Spinal cord (tissue), 10 donors: Measurements from ENCODE around the gene KIF21B. TPM values are rescaled to one million over a fixed set of nuclear protein-coding genes. Genes with fewer than 3 reads are reported as not detected.
"Not testable (repeated sequence)": the region's sequence is repeated elsewhere in the genome, so short reads cannot be mapped to it uniquely, and the experiment has no call there.

Source experiments
- DNase-seq, 6 donors: peaks; one replicate each; pipeline versions ENCODE4 v3.0.0 to v3.0.0-alpha.2; 2013 to 2015; ENCODE audit warnings: low spot score in 6 of 6, low read depth in 4 of 6
- H3K27ac ChIP-seq: one replicate; pipeline ENCODE4 v1.5.1; 2013; ENCODE audit warnings: low read depth, low read length, control low read depth
- H3K27me3 ChIP-seq: one replicate; pipeline ENCODE4 v1.6.1; 2013; ENCODE audit warnings: low read length; ENCODE audit not compliant: control insufficient read depth, insufficient read depth
- H3K36me3 ChIP-seq: one replicate; pipeline ENCODE4 v1.6.1; 2013; ENCODE audit warnings: low read length; ENCODE audit not compliant: control insufficient read depth, insufficient read depth
- H3K4me1 ChIP-seq: one replicate; pipeline ENCODE4 v1.6.1; 2013; ENCODE audit warnings: low read length; ENCODE audit not compliant: control insufficient read depth, insufficient read depth
- H3K4me3 ChIP-seq: one replicate; pipeline ENCODE4 v1.5.1; 2013; ENCODE audit warnings: low read depth, low read length, control low read depth
- H3K9me3 ChIP-seq: one replicate; pipeline ENCODE4 v1.6.1; 2013; ENCODE audit warnings: low read length; ENCODE audit not compliant: control insufficient read depth, insufficient read depth
- WGBS: methylation state at CpG from one replicate; pipeline ENCODE4 v1.1.5; 2013; ENCODE audit warnings: missing lambda C conversion rate; ENCODE audit not compliant: insufficient coverage; 5-methylcytosine and 5-hydroxymethylcytosine counted together
- polyA plus RNA-seq, 2 donors: library from polyadenylated mRNA; unstranded; fragments of 120-200 nt; gene quantifications; one replicate each; pipeline ENCODE4 v1.2.1, GENCODE V29; 2013; ENCODE audit not compliant: insufficient read length in 2 of 2
- total RNA-seq, 2 donors: library from RNA; depleted of rRNA in 1 of 2; stranded (reverse); fragments of 120-200 nt in 1 of 2; fragments of >200 nt in 1 of 2; gene quantifications; one replicate each; pipeline versions ENCODE4 v1.2.3 to v1.2.4, GENCODE V29; 2013 to 2014
- donor health status: healthy.

KIF21B gene
- total and polyA plus RNA-seq, 4 donors, result 29.9 to 104 (median 70.1) TPM

DNA sequence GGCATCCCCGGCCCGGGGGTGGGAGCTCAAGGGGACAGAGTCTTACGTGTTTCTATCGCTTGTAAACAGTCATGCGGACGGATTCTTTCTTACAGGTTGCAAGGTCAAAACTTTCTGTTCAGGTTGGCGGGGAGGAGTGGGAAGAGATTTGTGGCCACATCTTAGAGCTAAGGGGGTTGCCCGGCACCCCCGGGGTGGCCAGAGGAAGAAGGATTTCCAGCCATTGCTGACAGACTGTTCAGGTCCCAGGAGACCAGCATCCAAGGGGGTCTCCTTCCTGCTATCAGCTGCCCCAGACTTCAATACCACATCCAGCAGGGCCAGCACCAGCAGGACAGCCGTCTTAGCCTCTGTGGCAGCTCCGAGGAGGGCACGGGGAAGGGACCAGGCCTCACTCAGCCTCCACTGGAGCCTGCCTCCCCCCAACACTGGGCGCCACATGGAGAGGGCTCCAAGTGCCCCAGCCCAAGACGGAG is 52.0 kb downstream of the KIF21B start:
- no peak for DNase-seq
- Histone ChIP-seq H3K4me3 (no peak overlapping the region), H3K36me3 (peaks cover 65% of the 10 kb centered on the region), H3K9me3 (no peaks in the 10 kb centered on the region), H3K4me1 (peaks cover 26% of the 10 kb centered on the region), H3K27ac (no peak overlapping the region), H3K27me3 (no peaks in the 10 kb centered on the region)
- 92% methylated on average over 14 of the region's 14 CpGs for WGBS

DNA sequence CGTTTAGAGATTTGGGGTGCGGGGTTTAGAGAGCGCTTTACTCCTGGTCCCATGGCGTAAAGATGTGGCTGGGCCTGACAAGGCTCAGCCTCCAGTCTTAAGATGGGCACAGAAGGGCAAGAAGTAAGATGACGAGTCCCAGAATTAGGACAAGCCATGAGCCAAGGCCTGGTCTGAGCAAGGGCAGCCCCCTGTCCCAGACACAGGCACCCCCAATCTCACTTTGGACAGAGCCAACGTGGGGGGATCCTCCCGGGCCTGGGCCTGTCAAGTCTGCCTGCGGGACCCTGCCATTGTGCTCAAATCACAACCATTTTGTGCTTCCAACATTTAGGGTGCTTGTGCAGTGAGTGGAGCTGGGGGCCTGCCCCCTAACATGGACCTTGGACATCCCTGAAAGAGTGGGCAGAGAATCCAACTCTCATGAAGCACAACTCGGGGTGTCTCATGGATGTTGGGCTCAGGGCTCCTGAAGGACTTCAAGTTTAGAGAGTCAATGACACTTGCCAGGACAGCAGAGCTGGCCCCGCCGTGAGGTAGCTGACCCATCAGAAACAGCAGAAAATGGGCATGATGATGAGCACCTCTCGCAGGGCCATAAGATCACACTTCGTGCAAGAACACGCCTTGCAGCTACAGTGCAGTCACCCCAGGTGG is 52.6 kb downstream of the KIF21B start:
- Histone ChIP-seq H3K36me3 (peaks cover 61% of the 10 kb centered on the region), H3K27ac (no peak overlapping the region), H3K4me1 (peaks cover 26% of the 10 kb centered on the region), H3K27me3 (no peaks in the 10 kb centered on the region), H3K9me3 (no peaks in the 10 kb centered on the region), H3K4me3 (no peak overlapping the region)
- 93% methylated on average over 14 of the region's 14 CpGs for WGBS
- DNase-seq, result no peak

DNA sequence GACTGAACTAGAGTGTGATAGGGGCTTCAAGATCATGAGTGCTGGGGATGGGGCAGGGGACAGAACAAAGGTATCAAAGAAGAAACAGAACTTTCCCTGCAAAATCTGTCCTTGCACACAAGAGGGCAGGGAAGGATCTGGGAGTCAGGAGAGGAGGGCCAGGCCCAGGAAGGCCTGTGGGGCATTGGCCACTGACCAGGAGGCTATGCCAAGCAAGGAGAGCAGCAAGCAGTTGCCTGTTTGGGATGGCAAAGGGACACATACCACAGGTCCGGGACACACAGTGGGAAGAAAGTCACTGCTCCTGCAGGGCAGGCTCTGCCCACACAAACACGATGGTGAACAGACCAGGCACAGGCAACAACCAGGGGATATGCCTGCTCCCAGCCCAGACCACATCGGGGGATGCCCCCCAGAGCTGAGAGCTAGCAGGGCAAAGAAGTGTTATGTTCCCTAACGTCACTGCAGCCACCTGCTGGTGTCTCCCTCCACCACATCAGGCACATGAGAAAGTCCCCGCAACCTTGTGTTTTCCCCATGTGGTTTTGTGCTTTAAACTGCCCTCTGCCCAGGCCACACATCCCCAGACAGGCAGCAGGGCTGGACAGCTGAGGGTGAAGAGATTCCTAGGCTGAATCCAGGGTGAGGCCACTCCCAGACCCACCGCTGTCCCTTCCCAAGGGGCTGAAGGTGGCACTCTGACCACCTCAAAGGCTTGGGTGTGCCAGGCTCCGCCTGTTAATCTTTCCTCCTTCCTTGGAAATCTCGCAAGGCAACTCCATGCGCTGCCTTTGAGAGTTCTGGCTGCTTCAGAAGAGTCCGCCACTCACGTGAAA is 53.6 kb downstream of the KIF21B start:
- no peak for DNase-seq
- Histone ChIP-seq H3K9me3 (no peaks in the 10 kb centered on the region), H3K4me3 (no peak overlapping the region), H3K4me1 (peaks cover 35% of the 10 kb centered on the region), H3K27ac (no peak overlapping the region), H3K36me3 (peaks cover 51% of the 10 kb centered on the region), H3K27me3 (no peaks in the 10 kb centered on the region)
- WGBS, result 77% methylated on average over 6 of the region's 11 CpGs

DNA sequence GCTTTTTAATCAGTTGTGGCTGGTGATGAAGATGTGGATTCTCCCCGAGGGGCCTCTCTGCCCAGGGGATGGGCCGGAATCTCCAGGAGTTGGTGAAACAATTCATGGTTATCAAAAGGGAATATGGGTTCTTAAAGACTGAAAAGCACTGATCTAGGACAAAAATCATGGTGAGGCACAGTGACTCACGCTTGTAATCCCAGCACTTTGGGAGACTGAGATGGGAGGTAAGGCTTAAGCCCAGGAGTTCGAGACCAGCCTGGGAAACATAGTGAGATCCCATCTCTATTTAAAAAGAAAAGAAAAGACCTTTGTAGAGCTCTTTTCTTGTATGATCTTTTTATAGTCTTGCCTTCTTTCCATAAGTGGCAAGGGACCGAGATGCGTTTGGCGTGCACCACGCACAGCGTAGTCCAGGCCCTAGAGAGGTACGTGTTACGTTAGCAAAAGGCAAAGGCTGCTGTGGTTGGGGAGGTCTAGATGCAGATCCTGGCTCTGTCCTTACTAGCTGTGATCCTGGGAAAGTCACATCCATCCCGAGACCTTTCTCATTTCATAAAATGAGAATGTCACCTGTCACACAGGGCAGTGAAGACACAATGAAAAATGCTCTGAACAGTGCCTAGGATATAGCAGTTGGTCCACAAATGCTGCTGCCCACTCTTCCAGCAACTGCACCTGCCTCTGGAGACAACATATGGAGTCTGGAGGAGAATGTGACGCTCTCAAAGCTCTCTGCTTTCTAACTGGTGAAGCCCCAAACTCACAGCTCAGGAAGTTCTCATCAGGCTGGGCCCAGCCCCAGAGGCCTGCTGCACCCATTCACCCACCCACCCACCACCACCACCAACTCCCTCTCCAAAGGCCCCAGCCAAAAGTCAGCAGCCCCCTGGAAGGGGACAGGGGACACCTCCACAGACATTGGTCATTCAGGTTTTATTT is 54.8 kb downstream of the KIF21B start:
- Histone ChIP-seq H3K36me3 (peaks cover 39% of the 10 kb centered on the region), H3K4me1 (peaks cover 36% of the 10 kb centered on the region), H3K27ac (no peak overlapping the region), H3K9me3 (no peaks in the 10 kb centered on the region), H3K27me3 (no peaks in the 10 kb centered on the region), H3K4me3 (no peak overlapping the region)
- no peak for DNase-seq
- 87% methylated on average over 10 of the region's 13 CpGs for WGBS

DNA sequence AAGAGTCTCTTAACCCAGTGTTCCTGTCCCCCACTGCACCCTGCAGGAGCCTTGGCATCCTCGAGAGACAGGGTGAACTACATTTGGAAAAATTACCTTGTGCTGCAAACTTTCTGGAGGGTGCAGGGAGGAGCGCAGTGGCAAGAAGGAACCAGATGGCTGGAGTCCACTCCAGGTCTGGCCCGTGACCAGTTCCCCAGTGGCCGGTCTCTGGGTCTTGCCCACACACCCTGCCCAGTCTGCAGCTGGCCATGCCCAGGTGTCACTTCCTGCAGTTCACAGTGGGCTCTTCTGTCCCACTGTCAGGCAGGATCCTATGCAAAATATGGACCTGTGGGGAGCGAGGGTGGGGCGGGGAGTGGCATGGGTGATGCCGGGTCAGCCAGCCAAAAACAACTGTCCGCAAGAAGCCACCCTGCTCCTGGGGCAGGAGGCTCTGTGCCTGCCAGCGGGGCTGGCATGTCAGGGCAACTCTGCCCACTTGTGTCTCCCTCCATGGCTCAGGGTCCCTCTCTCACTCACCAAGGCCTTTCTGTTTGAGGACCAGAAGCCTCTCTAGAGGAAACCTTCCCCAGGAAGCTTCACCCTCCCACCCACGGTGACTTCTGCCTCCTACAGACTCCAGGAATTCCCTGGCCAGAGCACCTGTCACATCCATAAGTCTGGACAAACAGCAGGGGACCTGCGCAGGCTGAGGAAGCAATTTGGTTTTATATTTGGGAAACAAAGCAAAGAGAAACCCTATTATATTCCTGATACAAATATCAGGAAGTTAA is 55.6 kb downstream of the KIF21B start:
- WGBS, result 90% methylated on average over 9 of the region's 11 CpGs

DNA sequence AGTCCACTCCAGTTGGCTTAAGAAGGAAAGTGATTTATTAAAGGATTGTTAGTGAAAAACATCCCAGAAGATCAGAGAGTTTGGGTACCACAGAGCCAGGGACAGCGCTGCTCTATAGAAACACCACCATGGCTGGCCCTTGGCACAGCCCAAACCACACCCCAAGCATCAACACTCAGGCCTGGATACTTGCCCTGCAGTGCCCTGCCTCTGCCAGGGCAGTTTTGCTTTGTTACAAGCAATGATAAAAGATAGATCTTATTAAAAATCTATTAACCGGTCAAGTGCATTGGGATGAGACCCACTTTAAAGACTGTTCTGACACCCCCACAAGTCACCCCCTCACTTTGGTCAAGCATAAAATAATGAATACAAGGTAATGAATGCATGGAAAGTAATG is 56.6 kb downstream of the KIF21B start:
- no peak for DNase-seq
- Histone ChIP-seq H3K36me3 (peaks cover 23% of the 10 kb centered on the region), H3K4me1 (peaks cover 25% of the 10 kb centered on the region), H3K27ac (no peak overlapping the region), H3K4me3 (no peak overlapping the region), H3K27me3 (no peaks in the 10 kb centered on the region), H3K9me3 (no peaks in the 10 kb centered on the region)
- WGBS, result no CpG with 5 or more reads among the region's 2 CpGs

More for the DNA sequence above, 55.6 kb downstream of the KIF21B start:
- Histone ChIP-seq H3K27ac (no peak overlapping the region), H3K9me3 (no peaks in the 10 kb centered on the region), H3K4me1 (peaks cover 34% of the 10 kb centered on the region), H3K27me3 (no peaks in the 10 kb centered on the region), H3K4me3 (no peak overlapping the region), H3K36me3 (peaks cover 31% of the 10 kb centered on the region)
- DNase-seq, result no peak

DNA sequence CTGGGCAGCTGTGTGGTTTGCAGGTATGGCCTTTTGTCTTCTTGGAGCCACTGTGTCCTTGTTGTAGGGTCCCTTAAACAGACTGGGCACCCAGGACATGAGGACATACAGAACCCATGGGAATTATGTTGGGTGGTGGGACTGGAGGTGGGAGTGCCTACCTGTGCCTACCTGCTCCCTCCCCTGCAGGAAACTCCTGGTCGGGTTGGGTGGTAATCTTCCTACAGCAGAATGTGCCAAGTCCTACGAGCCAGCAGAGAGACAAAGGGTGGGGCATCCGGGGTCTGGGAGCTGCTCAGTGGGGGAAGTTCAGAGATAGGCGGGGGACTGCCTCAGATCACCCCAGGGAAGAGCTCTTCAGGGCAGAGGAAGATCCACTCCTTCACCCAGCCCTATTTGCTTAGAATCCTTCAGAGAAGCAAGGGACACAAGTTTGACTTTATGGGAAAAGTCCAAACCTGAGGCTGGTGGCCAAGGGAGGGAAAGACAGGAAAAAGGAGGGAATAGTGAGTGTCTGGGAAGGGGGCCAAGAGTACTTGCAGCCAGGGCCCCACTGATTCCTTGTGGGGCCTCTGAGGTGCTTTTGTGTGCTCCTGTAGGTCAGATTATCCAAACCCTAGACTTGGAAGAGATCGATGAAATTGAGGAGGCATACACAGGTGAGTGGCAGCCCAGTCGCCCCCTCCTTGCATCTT is 58.3 kb downstream of the KIF21B start:
- 63% methylated on average over 2 of the region's 6 CpGs for WGBS
- DNase-seq, result peak in 1 of 6 donors; percentile 41
- Histone ChIP-seq H3K4me3 (no peak overlapping the region), H3K27me3 (no peaks in the 10 kb centered on the region), H3K9me3 (no peaks in the 10 kb centered on the region), H3K4me1 (peaks cover 21% of the 10 kb centered on the region), H3K27ac (no peak overlapping the region), H3K36me3 (peaks cover 11% of the 10 kb centered on the region)

DNA sequence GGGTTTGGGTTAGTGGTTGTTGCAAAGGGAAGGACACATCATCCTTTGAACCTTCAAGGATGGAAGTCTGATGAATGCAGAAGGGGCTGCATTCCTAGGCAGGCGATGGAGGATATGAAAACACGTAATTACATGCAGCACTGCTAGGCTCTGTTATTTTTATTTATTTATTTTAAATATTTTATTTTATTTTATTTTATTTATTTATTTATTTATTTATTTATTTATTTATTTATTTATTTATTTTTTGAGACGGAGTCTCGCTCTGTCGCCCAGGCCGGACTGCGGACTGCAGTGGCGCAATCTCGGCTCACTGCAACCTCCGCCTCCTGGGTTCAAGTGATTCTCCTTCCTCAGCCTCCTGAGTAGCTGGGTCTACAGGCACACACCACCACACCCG is 59.6 kb downstream of the KIF21B start:
- H3K27me3 ChIP-seq, H3K36me3 ChIP-seq, DNase-seq, H3K9me3 ChIP-seq, H3K27ac ChIP-seq, H3K4me3 ChIP-seq: not testable (repeated sequence)
- WGBS, result 80% methylated on average over 2 of the region's 11 CpGs
- peaks cover 32% of the 10 kb centered on the region for H3K4me1 ChIP-seq
